Ishikawa (cell line): Measurements from ENCODE around the gene ZNF429.

Source experiments
- CEBPB ChIP-seq: IDR thresholded peaks from 2 replicates; pipeline ENCODE4 v1.6.1; 2012
- CREB1 ChIP-seq: IDR thresholded peaks from 2 replicates; pipeline ENCODE4 v1.6.1; 2012; ENCODE audit warnings: low read depth
- EGR1 ChIP-seq: IDR thresholded peaks from 2 replicates; pipeline ENCODE4 v1.6.1; 2012
- EP300 ChIP-seq: IDR thresholded peaks from 2 replicates; pipeline ENCODE4 v1.6.1; 2012; ENCODE audit warnings: borderline replicate concordance
- FOXM1 ChIP-seq: IDR thresholded peaks from 2 replicates; pipeline ENCODE4 v1.6.1; 2012; ENCODE audit warnings: low read depth, borderline replicate concordance
- NFIC ChIP-seq: IDR thresholded peaks from 2 replicates; pipeline ENCODE4 v1.6.1; 2012
- RAD21 ChIP-seq: IDR thresholded peaks from 2 replicates; pipeline ENCODE4 v1.6.1; 2012; ENCODE audit warnings: low read depth
- TAF1 ChIP-seq: IDR thresholded peaks from 2 replicates; pipeline ENCODE4 v1.6.1; 2012; ENCODE audit warnings: low read depth, mild to moderate bottlenecking
- TCF12 ChIP-seq: IDR thresholded peaks from 2 replicates; pipeline ENCODE4 v1.6.1; 2012; ENCODE audit warnings: low read depth
- TEAD4 ChIP-seq: IDR thresholded peaks from 2 replicates; pipeline ENCODE4 v1.6.1; 2012
- USF1 ChIP-seq: IDR thresholded peaks from 2 replicates; pipeline ENCODE4 v1.6.1; 2012
- YY1 ChIP-seq: IDR thresholded peaks from 2 replicates; pipeline ENCODE4 v1.6.1; 2012; ENCODE audit warnings: low read depth
- ZBTB7A ChIP-seq: IDR thresholded peaks from 2 replicates; pipeline ENCODE4 v1.6.1; 2012; ENCODE audit warnings: low read depth
- TF ChIP-seq, protein P1 (sequence below): IDR thresholded peaks from 2 replicates; pipeline ENCODE4 v1.6.1; 2012; ENCODE audit warnings: low read depth, mild to moderate bottlenecking
- TF ChIP-seq, protein P2 (sequence below): IDR thresholded peaks from 2 replicates; pipeline ENCODE4 v1.6.1; 2012

The ZNF429 gene

GRCh38 chr19:21532904-21533303, 27.5 kb downstream of the ZNF429 start:
- no peak for TF ChIP-seq CEBPB
- no peak for TF ChIP-seq TEAD4
- no peak for TF ChIP-seq EP300
- TF ChIP-seq CREB1: no peak
- TF ChIP-seq USF1: no peak
- no peak for TF ChIP-seq RAD21
- TF ChIP-seq FOXM1: no peak
- TF ChIP-seq, protein P1, sequence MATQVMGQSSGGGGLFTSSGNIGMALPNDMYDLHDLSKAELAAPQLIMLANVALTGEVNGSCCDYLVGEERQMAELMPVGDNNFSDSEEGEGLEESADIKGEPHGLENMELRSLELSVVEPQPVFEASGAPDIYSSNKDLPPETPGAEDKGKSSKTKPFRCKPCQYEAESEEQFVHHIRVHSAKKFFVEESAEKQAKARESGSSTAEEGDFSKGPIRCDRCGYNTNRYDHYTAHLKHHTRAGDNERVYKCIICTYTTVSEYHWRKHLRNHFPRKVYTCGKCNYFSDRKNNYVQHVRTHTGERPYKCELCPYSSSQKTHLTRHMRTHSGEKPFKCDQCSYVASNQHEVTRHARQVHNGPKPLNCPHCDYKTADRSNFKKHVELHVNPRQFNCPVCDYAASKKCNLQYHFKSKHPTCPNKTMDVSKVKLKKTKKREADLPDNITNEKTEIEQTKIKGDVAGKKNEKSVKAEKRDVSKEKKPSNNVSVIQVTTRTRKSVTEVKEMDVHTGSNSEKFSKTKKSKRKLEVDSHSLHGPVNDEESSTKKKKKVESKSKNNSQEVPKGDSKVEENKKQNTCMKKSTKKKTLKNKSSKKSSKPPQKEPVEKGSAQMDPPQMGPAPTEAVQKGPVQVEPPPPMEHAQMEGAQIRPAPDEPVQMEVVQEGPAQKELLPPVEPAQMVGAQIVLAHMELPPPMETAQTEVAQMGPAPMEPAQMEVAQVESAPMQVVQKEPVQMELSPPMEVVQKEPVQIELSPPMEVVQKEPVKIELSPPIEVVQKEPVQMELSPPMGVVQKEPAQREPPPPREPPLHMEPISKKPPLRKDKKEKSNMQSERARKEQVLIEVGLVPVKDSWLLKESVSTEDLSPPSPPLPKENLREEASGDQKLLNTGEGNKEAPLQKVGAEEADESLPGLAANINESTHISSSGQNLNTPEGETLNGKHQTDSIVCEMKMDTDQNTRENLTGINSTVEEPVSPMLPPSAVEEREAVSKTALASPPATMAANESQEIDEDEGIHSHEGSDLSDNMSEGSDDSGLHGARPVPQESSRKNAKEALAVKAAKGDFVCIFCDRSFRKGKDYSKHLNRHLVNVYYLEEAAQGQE: no peak
- TF ChIP-seq EGR1: no peak
- TF ChIP-seq TCF12: no peak
- TF ChIP-seq NFIC: no peak

GRCh38 chr19:21559444-21559843, 54.0 kb downstream of the ZNF429 start:
- TF ChIP-seq FOXM1 (no peak), EP300 (no peak), RAD21 (no peak), TCF12 (no peak), USF1 (no peak), TAF1 (no peak), EGR1 (no peak), CEBPB (no peak), YY1 (no peak)
- TF ChIP-seq, protein P1: no peak

DNA sequence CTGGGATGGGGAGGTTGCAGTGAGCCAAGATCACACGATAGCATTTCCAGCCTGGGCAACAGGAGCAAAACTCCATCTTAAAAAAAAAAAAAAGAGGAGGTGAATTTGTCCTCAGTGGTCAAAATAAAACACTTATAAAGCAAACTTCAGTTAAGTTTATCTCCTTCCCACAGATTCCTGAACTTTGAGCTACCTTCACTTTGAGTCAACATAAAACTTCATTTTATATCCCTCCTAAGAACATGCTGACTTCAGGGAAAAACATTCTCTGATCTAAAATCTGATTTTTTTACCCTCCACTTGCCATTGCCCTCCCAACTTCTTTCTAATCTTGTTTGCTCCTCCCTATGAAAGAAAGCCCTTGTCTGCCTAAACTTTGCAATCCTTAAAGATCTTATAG, 59.0 kb downstream of the ZNF429 start:
- TF ChIP-seq YY1: no peak
- TF ChIP-seq EP300: no peak
- no peak for TF ChIP-seq USF1
- TF ChIP-seq, protein P2, sequence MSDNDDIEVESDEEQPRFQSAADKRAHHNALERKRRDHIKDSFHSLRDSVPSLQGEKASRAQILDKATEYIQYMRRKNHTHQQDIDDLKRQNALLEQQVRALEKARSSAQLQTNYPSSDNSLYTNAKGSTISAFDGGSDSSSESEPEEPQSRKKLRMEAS: no peak
- no peak for TF ChIP-seq TCF12
- no peak for TF ChIP-seq EGR1
- no peak for TF ChIP-seq CREB1
- no peak for TF ChIP-seq NFIC

GRCh38 chr19:21566073-21566472, 60.7 kb downstream of the ZNF429 start:
- no peak for TF ChIP-seq EGR1
- no peak for TF ChIP-seq FOXM1
- TF ChIP-seq, protein P2: no peak
- TF ChIP-seq EP300: no peak
- no peak for TF ChIP-seq NFIC
- TF ChIP-seq CREB1: no peak

DNA sequence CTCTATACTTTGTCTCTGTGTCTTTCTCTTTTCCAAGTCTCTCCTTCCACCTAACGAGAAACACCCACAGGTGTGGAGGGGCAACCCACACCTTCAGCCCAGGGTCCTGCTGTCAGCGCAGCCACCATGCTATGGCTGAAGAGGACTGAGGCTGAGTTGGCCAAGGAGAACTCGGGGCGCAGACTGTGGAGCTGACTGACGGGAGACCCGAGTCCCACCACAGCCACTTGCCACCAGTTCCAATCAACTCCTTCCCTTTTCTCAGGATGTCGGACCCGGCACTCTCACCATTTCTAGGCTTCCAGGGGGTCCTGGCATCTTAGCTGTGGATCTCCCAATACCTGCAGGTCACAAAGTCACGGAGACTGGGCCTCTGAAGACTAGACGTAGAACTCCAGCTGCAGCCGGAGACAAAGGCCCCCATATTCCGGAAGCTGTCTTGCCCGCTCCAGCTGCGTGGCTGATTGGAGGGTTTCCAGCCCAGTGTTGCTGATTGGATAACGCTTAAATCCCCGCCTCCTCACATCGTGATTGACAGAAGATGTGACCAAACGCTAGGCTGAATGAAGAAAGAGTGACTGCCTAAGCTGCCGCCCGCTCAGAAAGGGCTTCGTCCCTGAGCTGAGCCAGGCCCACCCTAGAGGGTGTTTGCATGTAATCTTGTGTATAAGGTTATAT, 63.6 kb downstream of the ZNF429 start:
- TF ChIP-seq FOXM1 (no peak), EGR1 (no peak), CREB1 (no peak), RAD21 (no peak), ZBTB7A (no peak), YY1 (no peak), CEBPB (no peak), EP300 (no peak), USF1 (no peak), TAF1 (no peak), NFIC (no peak), TEAD4 (no peak), TCF12 (no peak)
- TF ChIP-seq, protein P1: no peak
- TF ChIP-seq, protein P2: no peak
